ENCODE results near the gene TJAP1. TPM values are rescaled to one million over a fixed set of nuclear protein-coding genes. Genes with fewer than 3 reads are reported as not detected.

Gene TJAP1
- total and polyA plus RNA-seq, 2 of the 8 experiments (the other 6 are each of a cell fraction or from before 2014, with no cell fraction given), result 30.7 to 40.4 TPM

DNA sequence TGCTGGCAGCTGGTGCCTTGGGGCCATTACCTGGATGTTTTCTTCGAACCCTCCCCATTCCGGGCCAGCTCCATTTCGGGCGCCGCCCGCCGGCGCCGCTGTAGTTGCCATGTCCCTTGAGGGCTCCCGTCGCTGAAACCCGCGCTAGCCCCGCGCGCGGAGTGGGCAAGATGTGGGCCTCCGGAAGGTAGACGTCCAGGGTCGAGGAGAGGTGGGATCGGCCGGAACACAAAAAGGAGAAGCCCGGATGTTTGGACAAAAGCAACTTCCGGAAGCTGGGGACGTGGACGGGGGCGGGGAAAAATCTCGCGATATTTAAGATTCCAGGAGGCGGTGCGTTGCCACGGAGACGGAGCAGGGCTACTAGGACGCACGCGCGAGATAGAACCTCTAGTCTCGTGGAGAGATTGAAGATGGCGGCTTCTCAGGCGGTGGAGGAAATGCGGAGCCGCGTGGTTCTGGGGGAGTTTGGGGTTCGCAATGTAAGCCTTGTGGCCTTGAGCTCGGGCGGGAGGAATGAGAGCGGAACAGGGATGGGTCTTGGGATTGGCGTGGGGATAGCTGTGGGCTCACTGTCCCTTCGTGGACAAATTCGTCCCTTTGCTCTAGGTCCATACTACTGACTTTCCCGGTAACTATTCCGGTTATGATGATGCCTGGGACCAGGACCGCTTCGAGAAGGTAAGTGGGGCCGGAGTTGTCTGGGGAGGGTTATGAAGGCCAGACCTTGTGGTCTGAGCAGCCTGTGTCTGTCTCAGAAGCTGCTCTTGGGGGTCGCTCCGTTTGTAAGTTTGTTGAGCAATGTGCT lies 39.5 kb downstream of the TJAP1 start, which contains the start of the genes POLR1C and YIPF3 (continued):
- no peak for TF ChIP-seq JUN (IDR thresholded peaks at IDR 0.05; ENCODE audit: low read depth, low read length)
- TF ChIP-seq, protein P1, sequence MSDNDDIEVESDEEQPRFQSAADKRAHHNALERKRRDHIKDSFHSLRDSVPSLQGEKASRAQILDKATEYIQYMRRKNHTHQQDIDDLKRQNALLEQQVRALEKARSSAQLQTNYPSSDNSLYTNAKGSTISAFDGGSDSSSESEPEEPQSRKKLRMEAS (IDR thresholded peaks at IDR 0.05), result peak; percentile 87
- peak; percentile 91; the same call in 1 of the 2 replicates for TF ChIP-seq YY1 (IDR thresholded peaks at IDR 0.05; ENCODE audit: low read depth, low read length)
- peak; percentile 59 for TF ChIP-seq KDM4A (IDR thresholded peaks at IDR 0.05; ENCODE audit: low read depth, low read length, severe bottlenecking)
- peak; percentile 96 for TF ChIP-seq CHD2 (IDR thresholded peaks at IDR 0.05; ENCODE audit: low read length)
- peak; percentile 63 for TF ChIP-seq TAF7 (optimal IDR thresholded peaks at IDR 0.05; ENCODE audit: borderline replicate concordance, low read depth, low read length)
- TF ChIP-seq GTF2F1 (IDR thresholded peaks at IDR 0.05; ENCODE audit: borderline replicate concordance, low read depth, low read length), result 0 out of 2 replicates have a peak, but pooled peaks have one; percentile 15
- TF ChIP-seq TAF1 (IDR thresholded peaks at IDR 0.05; ENCODE audit: low read depth, low read length), result peak; percentile 95
- peak; percentile 88 for TF ChIP-seq POLR2AphosphoS5 (IDR thresholded peaks at IDR 0.05; ENCODE audit: low read depth, low read length)
- peak; percentile 59 to 96; a peak in 3 of 4 replicates for TF ChIP-seq SIN3A (conservative IDR thresholded peaks at IDR 0.05 in 1 of 2, IDR thresholded peaks at IDR 0.05 in 1 of 2; ENCODE audit: low read depth in 1 of 2, low read length in 2 of 2)
- no peak for TF ChIP-seq POU5F1 (IDR thresholded peaks at IDR 0.05; ENCODE audit: low read depth, low read length)
- TF ChIP-seq TBP (IDR thresholded peaks at IDR 0.05; ENCODE audit: low read depth, low read length), result peak; percentile 88
- TF ChIP-seq SP1 (IDR thresholded peaks at IDR 0.05; ENCODE audit: low read depth, low read length), result no peak
- peak; percentile 91 for TF ChIP-seq EGR1 (IDR thresholded peaks at IDR 0.05; ENCODE audit: borderline replicate concordance, low read depth, low read length)
- TF ChIP-seq HDAC2 (IDR thresholded peaks at IDR 0.05; ENCODE audit: borderline replicate concordance in 1 of 2, low read depth in 2 of 2, low read length in 2 of 2), result peak; percentile 10 to 95; a peak in 2 of 4 replicates
- peak; percentile 86 for TF ChIP-seq BRCA1 (IDR thresholded peaks at IDR 0.05; ENCODE audit: low read depth, low read length)
- TF ChIP-seq SAP30 (IDR thresholded peaks at IDR 0.05; ENCODE audit: insufficient read depth, insufficient replicate concordance, low read length), result peak; percentile 96
- no peak for TF ChIP-seq SP4 (IDR thresholded peaks at IDR 0.05; ENCODE audit: low read length)

All from H1 (cell line).